ENCODE results near the gene CTH. TPM values are rescaled to one million over a fixed set of nuclear protein-coding genes. Genes with fewer than 3 reads are reported as not detected.
A peak's percentile ranks its signal among the peaks of the same experiment; 100 is the strongest.
"Not testable (repeated sequence)": the region's sequence is repeated elsewhere in the genome, so short reads cannot be mapped to it uniquely, and the experiment has no call there.

The CTH gene
- total and polyA plus RNA-seq, 11 donors = 0.74 to 3.9 (median 1.6) TPM

- Histone ChIP-seq H3K9me3 (no peaks in the 10 kb centered on the region), H3K4me1 (no peaks in the 10 kb centered on the region), H3K27ac (no peak overlapping the region), H3K36me3 (no peaks in the 10 kb centered on the region), H3K4me3 (no peak overlapping the region), H3K27me3 (no peaks in the 10 kb centered on the region)
- TF ChIP-seq CTCF (IDR thresholded peaks at IDR 0.05) = no peak
- TF ChIP-seq POLR2A (IDR thresholded peaks at IDR 0.05) = no peak
- DNase-seq (no peak), ATAC-seq (peak in 1 of 4 donors; percentile 22)
- WGBS, 4 donors = 74 to 85% (median 79%) methylated on average over 1 of the region's 1 CpG
- intact Hi-C loops (cut with DNase I) = no loop called here
Observed at GRCh38 chr1:70462611-70463010, 51.5 kb downstream of the CTH start.

- Histone ChIP-seq H3K9me3 (no peaks in the 10 kb centered on the region), H3K27ac (no peak overlapping the region), H3K27me3 (no peaks in the 10 kb centered on the region), H3K4me1 (no peaks in the 10 kb centered on the region), H3K36me3 (no peaks in the 10 kb centered on the region), H3K4me3 (no peak overlapping the region)
- intact Hi-C loops (cut with DNase I) = no loop called here
- ATAC-seq = no peak
- DNase-seq = no peak
- no peak for TF ChIP-seq POLR2A (IDR thresholded peaks at IDR 0.05)
- TF ChIP-seq CTCF (IDR thresholded peaks at IDR 0.05) = no peak
Observed at GRCh38 chr1:70465911-70466310, 54.8 kb downstream of the CTH start.

GRCh38 chr1:70467531-70467930 lies 56.5 kb downstream of the CTH start:
- ATAC-seq (no peak), DNase-seq (no peak)
- no peak overlapping the region for H3K4me3 ChIP-seq
- H3K27ac ChIP-seq = no peak overlapping the region
- no peaks in the 10 kb centered on the region for H3K27me3 ChIP-seq
- H3K9me3 ChIP-seq = no peaks in the 10 kb centered on the region
- WGBS, 4 donors = 71 to 76% (median 75%) methylated on average over 5 to 6 of the region's 6 CpGs
- TF ChIP-seq POLR2A (IDR thresholded peaks at IDR 0.05) (no peak), CTCF (IDR thresholded peaks at IDR 0.05) (no peak)
- no peaks in the 10 kb centered on the region for H3K36me3 ChIP-seq
- intact Hi-C loops (cut with DNase I) = no loop called here
- H3K4me1 ChIP-seq = no peaks in the 10 kb centered on the region

- Histone ChIP-seq H3K27me3 (no peaks in the 10 kb centered on the region), H3K4me1 (no peaks in the 10 kb centered on the region), H3K4me3 (no peak overlapping the region), H3K36me3 (no peaks in the 10 kb centered on the region), H3K9me3 (no peaks in the 10 kb centered on the region), H3K27ac (no peak overlapping the region)
- TF ChIP-seq CTCF (IDR thresholded peaks at IDR 0.05) (no peak), POLR2A (IDR thresholded peaks at IDR 0.05) (no peak)
- no peak for DNase-seq
- intact Hi-C loops (cut with DNase I) = no loop called here
- 82 to 98% (median 96%) methylated on average over 5 of the region's 5 CpGs for WGBS, 4 donors
- no peak for ATAC-seq
Observed at GRCh38 chr1:70468180-70468579, 57.1 kb downstream of the CTH start.

- WGBS, 4 donors = 68 to 84% (median 75%) methylated on average over 2 of the region's 2 CpGs
Observed at GRCh38 chr1:70469184-70469583, 58.1 kb downstream of the CTH start.

More at GRCh38 chr1:70469184-70469583, 58.1 kb downstream of the CTH start:
- H3K27me3 ChIP-seq; H3K4me1 ChIP-seq; DNase-seq; H3K9me3 ChIP-seq; H3K4me3 ChIP-seq; H3K27ac ChIP-seq; H3K36me3 ChIP-seq; intact Hi-C loops (cut with DNase I); ATAC-seq: not testable (repeated sequence)
